ENCODE data around the gene INSIG1.

INSIG1 gene

GRCh38 chr7:155265961-155266360, 31.7 kb upstream of the INSIG1 start:
- in situ Hi-C loops (cut with MboI; ENCODE audit: low sequenced_read_pairs): no loop called here

- in situ Hi-C loops (cut with MboI; ENCODE audit: low sequenced_read_pairs): no loop called here
Measured at GRCh38 chr7:155266440-155266839, 31.2 kb upstream of the INSIG1 start.

GRCh38 chr7:155267023-155267422, 30.7 kb upstream of the INSIG1 start:
- in situ Hi-C loops (cut with MboI; ENCODE audit: low sequenced_read_pairs): no loop called here

GRCh38 chr7:155267436-155267835, 30.2 kb upstream of the INSIG1 start:
- in situ Hi-C loops (cut with MboI; ENCODE audit: low sequenced_read_pairs): no loop called here

- in situ Hi-C loops (cut with MboI; ENCODE audit: low sequenced_read_pairs): no loop called here
Measured at GRCh38 chr7:155268211-155268610, 29.5 kb upstream of the INSIG1 start.

- in situ Hi-C loops (cut with MboI; ENCODE audit: low sequenced_read_pairs): no loop called here
Measured at GRCh38 chr7:155268921-155269650, 28.6 kb upstream of the INSIG1 start.

GRCh38 chr7:155269766-155270585, 27.7 kb upstream of the INSIG1 start:
- in situ Hi-C loops (cut with MboI; ENCODE audit: low sequenced_read_pairs): no loop called here

GRCh38 chr7:155270861-155271260, 26.8 kb upstream of the INSIG1 start:
- in situ Hi-C loops (cut with MboI; ENCODE audit: low sequenced_read_pairs): no loop called here

- in situ Hi-C loops (cut with MboI; ENCODE audit: low sequenced_read_pairs): no loop called here
Measured at GRCh38 chr7:155274633-155275355, 22.9 kb upstream of the INSIG1 start.

- in situ Hi-C loops (cut with MboI; ENCODE audit: low sequenced_read_pairs): no loop called here
Measured at GRCh38 chr7:155276042-155276799, 21.5 kb upstream of the INSIG1 start.

GRCh38 chr7:155276800-155277375, 20.8 kb upstream of the INSIG1 start:
- in situ Hi-C loops (cut with MboI; ENCODE audit: low sequenced_read_pairs): no loop called here

- in situ Hi-C loops (cut with MboI; ENCODE audit: low sequenced_read_pairs): no loop called here
Measured at GRCh38 chr7:155277385-155277994, 20.2 kb upstream of the INSIG1 start.

GRCh38 chr7:155278921-155279320, 18.8 kb upstream of the INSIG1 start:
- in situ Hi-C loops (cut with MboI; ENCODE audit: low sequenced_read_pairs): no loop called here

GRCh38 chr7:155279787-155280445, 17.8 kb upstream of the INSIG1 start:
- in situ Hi-C loops (cut with MboI; ENCODE audit: low sequenced_read_pairs): no loop called here

- in situ Hi-C loops (cut with MboI; ENCODE audit: low sequenced_read_pairs): no loop called here
Measured at GRCh38 chr7:155280446-155281397, 17.0 kb upstream of the INSIG1 start.

- in situ Hi-C loops (cut with MboI; ENCODE audit: low sequenced_read_pairs): no loop called here
Measured at GRCh38 chr7:155281398-155281969, 16.2 kb upstream of the INSIG1 start.

- in situ Hi-C loops (cut with MboI; ENCODE audit: low sequenced_read_pairs): no loop called here
Measured at GRCh38 chr7:155282671-155283070, 15.0 kb upstream of the INSIG1 start.

- in situ Hi-C loops (cut with MboI; ENCODE audit: low sequenced_read_pairs): no loop called here
Measured at GRCh38 chr7:155283565-155284194, 14.0 kb upstream of the INSIG1 start.
